Measurements from ENCODE around the gene COG7. TPM values are rescaled to one million over a fixed set of nuclear protein-coding genes. Genes with fewer than 3 reads are reported as not detected.

The COG7 gene
- total and polyA plus RNA-seq, 2 donors (not counting 1 experiment from before 2014, with no cell fraction given): 17.5 to 20.9 TPM

- DNase-seq (ENCODE audit: low read depth in 2 of 2): no peak
- Histone ChIP-seq H3K4me3 (replicated peaks in 1 of 4; ENCODE audit: control extremely low read depth in 1 of 4, insufficient read depth in 1 of 4, low read depth in 3 of 4, low read length in 4 of 4) (no peak overlapping the region), H3K27ac (ENCODE audit: insufficient read depth, low read length) (no peak overlapping the region), H3K4me2 (ENCODE audit: extremely low read depth, insufficient read depth, low read length) (no peak overlapping the region), H3K4me1 (ENCODE audit: control insufficient read depth, extremely low read depth, insufficient read depth, low read length) (no peaks in the 10 kb centered on the region), H3K27me3 (ENCODE audit: control insufficient read depth, insufficient read depth, low read length) (no peaks in the 10 kb centered on the region), H3K9ac (ENCODE audit: insufficient read depth, low read length) (no peak overlapping the region), H3K9me3 (ENCODE audit: control insufficient read depth, insufficient read depth, low read depth, low read length) (no peaks in the 10 kb centered on the region), H3K36me3 (ENCODE audit: control insufficient read depth, insufficient read depth, low read length) (no peaks in the 10 kb centered on the region), H2AFZ (ENCODE audit: low read length) (no peak overlapping the region), H4K20me1 (ENCODE audit: control insufficient read depth, extremely low read depth, insufficient read depth, low read length) (no peaks in the 10 kb centered on the region), H3K79me2 (ENCODE audit: control insufficient read depth, insufficient read depth, low read length) (no peaks in the 10 kb centered on the region)
- no peak for TF ChIP-seq EZH2 (IDR thresholded peaks at IDR 0.05; ENCODE audit: low read length, missing control alignments)
- TF ChIP-seq, protein P1, sequence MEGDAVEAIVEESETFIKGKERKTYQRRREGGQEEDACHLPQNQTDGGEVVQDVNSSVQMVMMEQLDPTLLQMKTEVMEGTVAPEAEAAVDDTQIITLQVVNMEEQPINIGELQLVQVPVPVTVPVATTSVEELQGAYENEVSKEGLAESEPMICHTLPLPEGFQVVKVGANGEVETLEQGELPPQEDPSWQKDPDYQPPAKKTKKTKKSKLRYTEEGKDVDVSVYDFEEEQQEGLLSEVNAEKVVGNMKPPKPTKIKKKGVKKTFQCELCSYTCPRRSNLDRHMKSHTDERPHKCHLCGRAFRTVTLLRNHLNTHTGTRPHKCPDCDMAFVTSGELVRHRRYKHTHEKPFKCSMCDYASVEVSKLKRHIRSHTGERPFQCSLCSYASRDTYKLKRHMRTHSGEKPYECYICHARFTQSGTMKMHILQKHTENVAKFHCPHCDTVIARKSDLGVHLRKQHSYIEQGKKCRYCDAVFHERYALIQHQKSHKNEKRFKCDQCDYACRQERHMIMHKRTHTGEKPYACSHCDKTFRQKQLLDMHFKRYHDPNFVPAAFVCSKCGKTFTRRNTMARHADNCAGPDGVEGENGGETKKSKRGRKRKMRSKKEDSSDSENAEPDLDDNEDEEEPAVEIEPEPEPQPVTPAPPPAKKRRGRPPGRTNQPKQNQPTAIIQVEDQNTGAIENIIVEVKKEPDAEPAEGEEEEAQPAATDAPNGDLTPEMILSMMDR (conservative IDR thresholded peaks at IDR 0.05 in 1 of 2, IDR thresholded peaks at IDR 0.05 in 1 of 2; ENCODE audit: low read depth in 1 of 2, low read length in 2 of 2): no peak
These were observed 113.2 kb downstream of the COG7 start for GRCh38 chr16:23339787-23340186.

Other genes with a start within 250 kb of the COG7 start
- not detected in 2 replicates for gene SCNN1B, start 150.9 kb downstream of the COG7 start, total RNA-seq
- gene SCNN1B, start 150.9 kb downstream of the COG7 start, polyA plus RNA-seq: not detected in 2 replicates
- 19.5 and 22.9 TPM in 2 replicates for gene GGA2, start 57.3 kb upstream of the COG7 start, total RNA-seq
- gene GGA2, start 57.3 kb upstream of the COG7 start, polyA plus RNA-seq: 29.6 and 34.7 TPM in 2 replicates
- gene EARS2, start 104.2 kb upstream of the COG7 start, total RNA-seq: 28.2 and 40.3 TPM in 2 replicates
- gene EARS2, start 104.2 kb upstream of the COG7 start, polyA plus RNA-seq: 27.3 and 31.7 TPM in 2 replicates
- gene UBFD1, start 104.5 kb upstream of the COG7 start, total RNA-seq: 68.8 and 101 TPM in 2 replicates
- gene UBFD1, start 104.5 kb upstream of the COG7 start, polyA plus RNA-seq: 59.6 and 66.6 TPM in 2 replicates
- 76.3 and 98.4 TPM in 2 replicates for gene NDUFAB1, start 143.1 kb upstream of the COG7 start, total RNA-seq
- gene NDUFAB1, start 143.1 kb upstream of the COG7 start, polyA plus RNA-seq: 105 and 127 TPM in 2 replicates
- gene PALB2, start 188.1 kb upstream of the COG7 start, total RNA-seq: 8.1 and 9.2 TPM in 2 replicates
- gene PALB2, start 188.1 kb upstream of the COG7 start, polyA plus RNA-seq: 7.7 and 7.9 TPM in 2 replicates
- 28.8 and 39.6 TPM in 2 replicates for gene DCTN5, start 188.3 kb upstream of the COG7 start, total RNA-seq
- 96.7 and 118 TPM in 2 replicates for gene DCTN5, start 188.3 kb upstream of the COG7 start, polyA plus RNA-seq
- 0.77 and 6.3 TPM in 2 replicates for gene PLK1, start 225.7 kb upstream of the COG7 start, total RNA-seq
- 16.2 and 84.4 TPM in 2 replicates for gene PLK1, start 225.7 kb upstream of the COG7 start, polyA plus RNA-seq